Activated CD8-positive, alpha-beta memory T cell treated with anti-CD3 and anti-CD28 coated beads, Interleukin-2, amount 50 U/mL, for 24 hours (primary cell): ENCODE results near the gene TMCO5A.

Experiments
- DNase-seq: peaks from one replicate; pipeline ENCODE4 v3.0.0-alpha.2; 2020; ENCODE audit errors: extremely low read depth

The TMCO5A gene

GRCh38 chr15:37973856-37974255 is 39.4 kb downstream of the TMCO5A start:
- no peak for DNase-seq

GRCh38 chr15:37978231-37978630 is 43.8 kb downstream of the TMCO5A start:
- DNase-seq, result no peak

- no peak for DNase-seq
These were observed 45.4 kb downstream of the TMCO5A start for GRCh38 chr15:37979671-37980409.

- no peak for DNase-seq
These were observed 46.8 kb downstream of the TMCO5A start for GRCh38 chr15:37981201-37981600.

GRCh38 chr15:37981775-37982174 is 47.3 kb downstream of the TMCO5A start:
- no peak for DNase-seq

- no peak for DNase-seq
These were observed 49.9 kb downstream of the TMCO5A start for GRCh38 chr15:37984368-37984767.

- DNase-seq, result no peak
These were observed 61.3 kb downstream of the TMCO5A start for GRCh38 chr15:37995461-37996347.
